IPS-NIHi7 (cell line): Measurements from ENCODE around the gene LMO1.
A peak's percentile ranks its signal among the peaks of the same experiment; 100 is the strongest.

Experiments used
- DNase-seq: peaks from one replicate; pipeline ENCODE4 v3.0.0; 2012; ENCODE audit warnings: mixed read lengths; ENCODE audit errors: extremely low spot score

The LMO1 gene

DNA sequence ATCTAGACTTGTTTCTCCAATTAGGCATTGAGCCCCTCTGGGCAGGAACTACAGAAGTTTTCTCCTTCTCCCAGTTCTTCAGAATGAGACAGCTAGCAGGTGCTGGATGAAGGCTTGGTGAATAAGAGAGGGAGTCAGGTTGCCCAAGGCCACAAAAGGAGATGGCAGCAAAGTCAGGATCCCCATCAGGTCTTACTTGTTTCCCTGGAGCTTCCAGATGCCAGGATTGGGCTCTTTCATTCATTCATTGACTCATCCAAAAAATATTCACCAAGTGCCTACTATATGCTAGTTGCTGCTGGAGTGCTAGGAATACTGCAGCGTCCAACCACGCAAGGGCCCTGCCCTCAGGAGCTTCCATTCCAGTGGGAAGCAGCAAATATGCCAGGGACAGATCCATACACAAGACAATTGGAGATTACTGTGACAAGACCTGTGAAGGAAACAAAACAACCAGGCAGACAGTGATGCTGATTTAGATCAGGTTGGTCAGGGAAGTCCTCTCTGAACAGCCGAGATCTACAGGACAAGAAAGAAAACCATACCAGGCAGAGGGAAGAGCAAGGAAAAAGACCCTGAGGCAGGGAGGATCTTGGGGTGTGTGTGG lies 24.6 kb upstream of the LMO1 start:
- no peak for DNase-seq

- no peak for DNase-seq
Measured at GRCh38 chr11:8287703-8288102, 24.0 kb upstream of the LMO1 start.

DNA sequence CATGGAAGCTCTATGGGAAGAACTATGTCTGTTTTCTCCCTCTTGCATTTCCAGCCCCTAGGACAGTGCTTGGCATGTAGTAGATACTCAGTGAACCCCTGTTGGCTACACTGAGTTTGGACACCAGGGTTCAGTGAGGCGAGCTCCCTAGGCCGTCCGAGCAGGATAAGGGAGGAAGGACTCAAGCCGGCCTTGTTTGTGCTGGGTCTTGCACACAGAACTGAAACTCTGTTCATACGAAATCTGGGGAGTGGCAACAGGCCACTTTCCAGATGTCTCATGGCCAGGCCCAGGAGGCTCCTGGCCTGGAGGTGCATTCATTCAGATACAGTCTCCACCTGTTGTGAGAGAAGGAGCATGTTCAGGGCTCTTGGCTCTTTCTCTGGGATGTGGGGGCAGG lies 23.6 kb upstream of the LMO1 start:
- DNase-seq = no peak

- DNase-seq = no peak
Measured at GRCh38 chr11:8286886-8287285, 23.2 kb upstream of the LMO1 start.

DNA sequence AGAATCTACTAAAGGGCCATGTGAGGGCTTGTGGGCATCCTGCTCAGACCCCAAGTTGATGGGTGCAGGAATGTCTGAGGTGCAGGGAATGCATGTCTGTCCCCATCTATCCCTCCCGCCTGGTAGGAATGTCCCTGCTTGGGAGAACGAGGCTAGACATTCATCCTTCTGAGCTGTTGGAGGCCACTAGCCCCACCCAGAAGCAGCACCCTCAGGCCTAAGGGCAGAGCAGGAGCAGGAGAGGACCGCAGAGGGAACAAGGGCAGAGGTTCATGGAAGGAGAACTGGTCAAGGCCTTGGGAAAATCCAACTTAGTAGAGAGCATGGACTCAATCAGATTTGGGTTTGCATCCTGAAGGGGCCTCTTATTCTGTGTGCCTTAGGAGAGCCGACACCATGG lies 22.1 kb upstream of the LMO1 start:
- DNase-seq = no peak

DNA sequence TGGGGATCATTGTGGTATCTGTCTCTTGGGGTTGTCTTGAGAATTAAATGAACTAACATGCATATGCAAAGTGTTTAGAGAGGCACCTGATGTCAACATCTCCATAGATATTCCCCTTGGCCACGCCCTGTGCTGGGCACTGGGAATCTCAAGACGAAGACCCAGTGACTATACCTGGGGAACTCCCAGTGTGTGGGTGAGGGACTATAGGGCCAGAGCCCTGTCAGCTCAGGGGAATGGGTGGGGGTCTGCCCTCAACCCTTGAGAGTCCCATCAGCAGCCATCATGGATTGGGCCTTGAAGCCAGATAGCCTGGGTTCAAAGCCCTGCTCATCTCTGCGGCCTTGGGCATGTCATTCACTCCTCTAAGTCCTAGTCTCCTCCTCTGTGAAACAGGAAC lies 21.6 kb upstream of the LMO1 start:
- DNase-seq = no peak

DNA sequence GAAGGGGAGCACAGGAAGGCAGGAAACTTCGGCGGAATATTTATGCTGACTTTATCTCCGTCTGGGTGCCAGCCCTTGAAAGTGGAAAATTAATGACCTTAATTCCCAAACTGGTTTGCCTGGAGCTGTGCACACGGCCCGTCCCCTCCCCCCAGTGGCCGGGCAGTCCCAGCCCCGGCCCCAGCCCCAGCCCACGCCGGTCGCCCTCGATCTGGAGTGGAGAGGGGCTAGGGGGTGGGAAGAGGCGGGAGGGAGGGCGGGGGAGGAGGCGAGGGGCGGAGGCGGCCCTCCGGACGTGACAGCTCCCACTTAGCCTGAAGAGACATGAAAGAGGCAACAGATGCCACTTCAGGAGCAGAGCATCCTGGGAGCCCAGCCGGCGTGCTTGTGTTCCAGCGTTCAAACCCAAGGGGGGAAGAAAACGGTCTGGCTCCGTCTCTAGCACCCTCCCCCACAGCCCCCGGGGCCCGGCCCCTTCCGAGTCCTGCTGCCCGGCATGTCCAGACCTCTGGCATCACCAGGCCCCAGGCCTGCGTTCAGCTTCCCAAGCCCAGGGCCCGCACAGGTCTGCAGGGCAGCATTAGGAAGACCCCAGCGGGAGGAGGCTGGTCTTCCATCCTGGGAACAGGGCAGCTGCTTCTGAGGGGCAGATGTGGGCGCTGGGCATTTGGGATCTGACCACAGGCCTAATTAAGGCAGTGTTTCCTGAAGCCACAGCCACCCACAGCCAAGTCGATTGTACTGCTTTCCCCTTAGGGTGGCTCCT lies 20.0 kb upstream of the LMO1 start:
- DNase-seq = peak; percentile 67

DNA sequence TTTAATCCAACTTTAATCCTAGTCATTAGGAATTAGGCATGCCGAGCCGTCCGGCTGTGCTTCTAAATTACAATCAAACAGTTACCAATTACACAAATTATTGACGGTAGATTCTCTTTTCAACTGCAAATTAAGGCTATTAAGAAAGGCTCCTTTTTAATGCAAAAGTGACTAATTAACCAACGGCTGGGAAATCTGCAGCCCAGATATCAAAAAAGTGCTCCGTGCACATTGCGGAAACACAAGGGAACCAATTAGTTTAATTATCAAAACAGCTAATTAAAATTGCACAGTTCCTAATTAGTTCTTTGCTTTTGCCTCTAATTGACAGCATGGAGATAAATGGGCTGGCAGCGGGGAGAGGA lies 19.4 kb upstream of the LMO1 start:
- no peak for DNase-seq

DNA sequence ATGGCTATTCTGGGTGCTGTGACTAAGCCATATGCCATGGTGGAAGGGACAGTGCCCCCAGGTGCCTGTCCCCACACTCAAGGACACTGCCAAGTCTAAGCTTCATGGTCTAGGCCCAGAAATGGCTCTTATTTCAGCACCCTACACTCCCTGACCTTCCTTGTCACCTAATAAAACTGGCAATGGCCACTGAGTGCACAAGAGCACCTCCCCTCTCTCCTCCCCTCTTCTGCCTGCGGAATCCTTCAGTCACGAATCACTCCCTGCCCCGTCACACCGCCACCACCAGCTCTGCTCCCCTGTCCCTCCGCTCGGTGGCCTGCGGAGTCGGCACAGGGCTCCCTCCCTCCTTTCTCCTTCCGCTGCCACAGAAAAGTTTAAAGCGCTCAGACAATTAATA lies 19.0 kb upstream of the LMO1 start:
- DNase-seq = peak; percentile 63

DNA sequence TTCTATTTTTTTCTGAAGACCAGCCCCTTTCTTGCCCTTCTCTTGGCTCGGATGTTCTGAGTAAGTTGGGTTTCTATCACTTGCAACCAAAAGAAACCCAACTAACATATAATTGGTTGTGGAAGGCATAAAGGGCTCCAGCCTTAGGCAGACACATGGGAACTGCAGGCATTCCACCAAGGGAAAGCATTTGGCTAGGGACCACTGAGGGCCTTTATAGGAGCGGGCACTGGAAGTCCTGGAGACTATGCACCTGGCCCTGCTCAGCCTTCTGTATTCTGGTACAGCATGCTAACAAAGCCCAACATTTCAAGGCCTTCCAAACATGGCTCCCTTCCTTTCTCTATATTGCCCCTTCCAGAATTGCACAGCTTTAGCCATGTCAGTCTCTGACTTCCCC lies 17.6 kb upstream of the LMO1 start:
- no peak for DNase-seq

DNA sequence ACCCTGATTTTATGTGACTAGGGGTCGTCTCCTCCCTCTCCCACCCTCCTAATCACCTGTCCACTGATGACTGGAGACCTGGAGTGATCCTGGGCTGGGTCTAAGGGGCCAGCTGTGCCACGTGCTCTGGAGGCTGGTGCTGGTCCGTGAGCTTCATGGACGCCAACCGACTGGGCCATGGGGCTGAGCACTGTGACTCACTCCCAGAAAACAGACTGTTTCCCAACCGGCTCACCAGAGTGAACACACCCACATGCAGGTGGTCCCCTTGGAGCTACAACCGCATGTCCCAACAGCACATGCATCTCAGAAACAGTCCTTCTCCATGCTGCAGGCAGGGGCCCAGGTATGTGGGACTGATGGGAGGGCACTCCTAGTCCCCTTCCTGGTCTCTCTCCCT lies 14.0 kb upstream of the LMO1 start:
- no peak for DNase-seq

DNA sequence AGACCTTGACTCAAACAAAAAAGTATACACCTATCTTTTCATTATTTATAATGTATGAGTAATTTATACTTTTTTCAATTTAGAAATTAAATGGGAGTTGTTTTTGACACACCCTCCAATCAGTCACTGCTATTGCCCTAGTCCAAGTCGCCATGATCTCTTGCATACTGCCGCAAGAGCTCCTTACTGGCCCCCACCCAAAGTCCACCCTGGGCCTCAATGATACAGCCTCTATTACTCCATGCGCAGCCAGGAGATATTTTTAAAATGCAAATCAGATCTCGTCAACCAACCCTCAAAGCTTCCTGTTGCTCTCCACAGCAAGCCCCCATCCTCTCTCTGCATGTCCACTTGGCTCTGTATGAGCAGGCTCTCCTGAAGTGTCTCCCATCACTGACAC lies 12.8 kb upstream of the LMO1 start:
- DNase-seq = no peak

DNA sequence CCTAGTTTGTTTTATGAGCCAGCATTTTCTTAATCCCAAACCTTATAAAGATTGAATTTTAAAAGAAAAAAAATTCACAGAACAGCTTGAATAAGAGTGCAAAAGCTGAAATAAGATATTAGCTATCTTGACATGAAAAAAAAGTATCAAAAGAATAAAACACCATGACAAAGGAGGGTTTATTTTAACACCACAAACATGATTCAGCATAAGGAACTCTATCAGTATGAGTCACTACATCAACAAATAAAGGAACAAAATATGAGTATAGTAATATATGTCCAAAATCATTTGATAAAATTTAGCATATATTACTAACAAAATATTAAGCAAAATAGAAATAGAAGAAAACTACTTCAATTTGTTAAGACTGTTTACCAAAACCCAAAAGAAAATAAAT lies 9.6 kb upstream of the LMO1 start:
- DNase-seq = no peak

DNA sequence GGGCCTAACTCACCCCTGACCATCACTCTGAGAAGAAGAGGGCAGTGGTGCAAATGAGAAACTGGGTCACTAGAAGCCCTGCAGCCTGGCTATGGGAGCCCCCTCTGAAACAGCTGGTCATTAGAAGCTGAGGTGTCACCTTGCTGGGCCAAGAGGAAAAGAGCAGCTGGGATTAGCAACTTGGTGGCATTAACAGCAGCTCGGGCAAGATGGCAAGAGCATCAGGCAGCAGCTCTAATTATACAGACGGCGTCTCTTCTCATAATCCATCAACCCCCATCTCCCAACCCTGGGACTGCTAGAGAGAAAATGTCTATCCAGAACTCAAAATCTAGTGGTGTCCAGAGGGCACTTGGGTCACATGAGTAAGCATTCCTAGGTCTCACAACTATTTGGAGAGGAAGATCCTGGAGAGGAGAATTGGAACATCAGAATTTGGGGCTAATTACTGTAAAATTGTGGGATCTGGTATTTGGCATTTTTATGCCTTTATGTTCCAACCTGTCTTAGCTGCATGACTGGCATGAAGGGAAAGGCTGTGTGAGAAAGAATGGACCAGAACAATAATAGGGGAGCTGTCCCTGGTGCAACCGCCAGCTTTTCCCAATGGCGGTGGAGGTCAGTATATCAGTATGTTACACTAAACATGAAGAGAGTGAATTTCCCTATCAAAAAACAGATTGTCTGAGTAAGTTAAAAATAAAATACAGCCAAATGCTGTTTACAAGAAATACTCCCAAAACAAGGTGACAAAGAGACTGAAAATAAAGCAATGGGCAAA lies 7.6 kb upstream of the LMO1 start:
- DNase-seq = no peak

GRCh38 chr11:8269636-8270035 lies 6.0 kb upstream of the LMO1 start:
- DNase-seq = no peak

DNA sequence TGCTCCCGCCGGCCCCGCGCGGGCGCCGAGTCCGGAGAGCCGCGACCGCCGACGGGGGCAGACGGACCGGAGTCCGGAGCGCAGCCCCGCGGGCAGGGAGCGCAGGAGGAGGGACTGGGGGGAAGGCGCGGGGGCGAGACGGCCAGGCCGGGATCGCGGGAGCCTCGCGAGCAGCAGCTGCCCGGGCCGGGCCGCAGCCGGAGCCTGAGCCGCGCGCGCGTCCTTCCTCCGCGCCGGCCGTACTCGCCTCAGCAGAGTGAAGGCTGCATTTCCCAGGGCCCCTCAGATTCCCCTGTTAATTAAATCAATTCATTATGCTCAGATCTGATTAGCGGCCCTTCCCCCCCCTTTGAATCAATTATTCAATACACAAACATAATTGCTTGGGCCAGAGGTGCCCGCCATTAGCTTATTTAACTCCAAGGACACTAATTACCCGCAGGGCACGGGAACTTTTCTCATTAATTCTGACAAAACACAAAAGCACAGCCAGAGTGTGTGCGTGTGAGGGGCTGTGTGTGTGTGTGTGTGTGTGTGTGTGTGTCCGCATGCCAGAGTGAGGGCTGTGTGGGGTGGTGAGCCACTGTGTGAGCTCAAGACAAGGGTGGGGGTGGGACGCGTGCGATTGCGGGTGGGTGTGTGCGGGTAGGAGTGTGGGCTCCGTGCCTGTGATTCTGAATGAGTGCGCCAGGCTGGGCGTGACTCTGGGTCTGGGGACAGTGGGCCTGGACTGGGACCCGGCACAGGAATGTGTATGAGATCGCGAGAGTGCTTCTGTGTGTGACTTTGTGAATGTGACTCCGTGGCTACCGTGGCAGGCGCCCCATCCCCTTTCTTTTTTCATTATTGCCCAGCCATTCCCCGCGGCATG lies 5.1 kb upstream of the LMO1 start:
- DNase-seq = peak; percentile 68

DNA sequence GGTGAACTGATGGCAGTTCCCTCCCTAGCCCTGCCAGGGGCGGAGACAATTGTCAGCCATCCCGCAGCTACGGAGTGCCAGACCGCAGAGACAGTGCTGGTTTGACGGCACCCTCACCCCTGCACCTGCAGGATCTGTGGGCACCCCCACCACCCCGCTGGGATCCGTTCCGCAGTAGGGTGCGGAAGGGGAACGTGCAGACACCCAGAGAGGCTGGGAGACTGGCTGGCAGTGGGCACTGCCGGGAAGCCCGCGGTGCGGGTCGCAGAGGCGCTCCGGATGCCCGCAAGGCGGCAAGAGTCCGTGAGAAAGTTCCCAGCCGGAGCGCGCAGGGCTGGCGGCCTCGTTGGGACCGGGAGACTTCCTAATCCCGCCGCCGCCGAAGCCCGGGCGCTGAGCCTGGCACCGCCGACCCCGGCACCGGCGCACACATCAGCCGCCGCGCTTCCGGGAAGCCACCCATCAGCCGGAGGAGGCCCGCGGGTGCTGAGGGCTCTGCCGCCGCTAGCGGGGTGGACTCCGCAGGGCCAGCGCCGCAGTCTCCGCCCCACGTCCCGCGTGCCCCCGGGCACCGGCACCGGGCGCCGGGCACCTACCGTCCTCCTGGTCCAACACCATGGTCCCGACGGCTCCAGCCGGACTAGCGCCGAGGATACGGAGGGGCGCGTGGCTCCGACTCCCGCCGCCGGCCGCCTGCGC lies 4.3 kb upstream of the LMO1 start:
- DNase-seq = peak; percentile 42

- no peak for DNase-seq
Measured at GRCh38 chr11:8267280-8267679, 3.6 kb upstream of the LMO1 start.

- no peak for DNase-seq
Measured at GRCh38 chr11:8266246-8267241, 2.9 kb upstream of the LMO1 start.

DNA sequence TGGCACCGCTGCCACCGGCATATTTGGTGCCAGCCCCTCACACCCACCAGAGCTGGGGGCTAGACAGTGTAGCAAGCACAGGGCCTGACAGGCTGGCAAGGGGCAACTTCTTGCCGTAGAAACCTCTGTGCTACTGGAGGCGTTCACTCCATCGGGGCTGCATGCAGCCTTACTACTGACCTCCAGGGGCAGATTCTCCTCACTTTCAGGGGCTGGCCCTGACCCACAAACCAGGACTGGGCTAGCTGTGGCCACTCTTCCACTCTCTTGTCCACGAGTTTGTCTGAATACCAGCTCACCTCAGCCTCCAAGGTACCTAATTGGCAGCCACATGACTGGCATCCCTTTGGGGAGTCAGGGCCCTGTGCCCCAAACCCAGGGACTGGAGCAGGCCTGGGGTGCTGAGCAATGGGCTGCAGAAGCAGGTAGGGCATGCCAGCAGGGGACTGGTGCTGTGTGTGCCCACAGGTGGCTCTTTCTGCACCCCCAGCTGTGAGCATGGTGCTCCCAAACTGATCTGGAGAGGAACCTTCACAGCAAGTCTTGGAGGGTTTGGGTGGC lies 2.1 kb upstream of the LMO1 start:
- peak; percentile 65 for DNase-seq
